Renal pelvis (tissue), 4 donors: Measurements from ENCODE around the gene MS4A15. TPM values are rescaled to one million over a fixed set of nuclear protein-coding genes. Genes with fewer than 3 reads are reported as not detected.
"Not testable (repeated sequence)": the region's sequence is repeated elsewhere in the genome, so short reads cannot be mapped to it uniquely, and the experiment has no call there.

Experiments
- DNase-seq: peaks from one replicate; pipeline ENCODE4 v3.0.0-alpha.2; 2013
- polyA plus RNA-seq, 3 donors: library from polyadenylated mRNA; unstranded; fragments of 120-200 nt; gene quantifications; one replicate each; pipeline ENCODE4 v1.2.1, GENCODE V29; 2013; ENCODE audit not compliant: insufficient read length in 3 of 3

The MS4A15 gene
- polyA plus RNA-seq, 3 donors, result not detected

DNA sequence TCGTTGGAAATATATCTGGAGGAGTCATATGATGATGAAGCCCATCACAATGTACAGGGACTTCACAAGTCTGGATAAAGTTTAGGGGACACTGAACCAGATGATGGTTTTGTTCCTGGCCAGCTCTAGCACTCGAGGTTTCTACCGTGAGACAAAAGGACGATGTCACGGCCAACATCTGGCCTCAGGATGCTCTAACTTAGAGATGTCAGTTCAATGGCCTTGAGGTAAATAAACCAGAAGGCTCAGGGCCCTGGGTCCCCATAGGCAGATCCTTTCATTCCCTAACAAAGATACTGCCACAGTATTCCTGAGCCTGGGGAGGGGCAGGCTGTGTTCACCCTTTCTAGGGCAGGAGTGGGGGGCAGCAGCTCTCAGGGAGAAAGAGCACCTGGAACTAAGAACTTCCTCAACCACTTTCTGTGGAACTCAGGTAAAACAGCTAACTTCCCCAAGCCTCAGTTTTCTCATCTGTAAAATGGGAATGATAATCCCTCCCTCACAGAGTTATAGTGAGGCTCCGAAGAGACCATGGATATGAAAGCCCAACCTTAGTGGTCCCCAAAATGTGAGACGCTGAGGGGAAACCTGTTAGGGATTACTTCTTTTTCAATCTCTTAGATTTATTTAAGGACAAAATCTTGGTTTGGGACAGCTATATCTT lies 46.7 kb downstream of the MS4A15 start:
- no peak for DNase-seq

DNA sequence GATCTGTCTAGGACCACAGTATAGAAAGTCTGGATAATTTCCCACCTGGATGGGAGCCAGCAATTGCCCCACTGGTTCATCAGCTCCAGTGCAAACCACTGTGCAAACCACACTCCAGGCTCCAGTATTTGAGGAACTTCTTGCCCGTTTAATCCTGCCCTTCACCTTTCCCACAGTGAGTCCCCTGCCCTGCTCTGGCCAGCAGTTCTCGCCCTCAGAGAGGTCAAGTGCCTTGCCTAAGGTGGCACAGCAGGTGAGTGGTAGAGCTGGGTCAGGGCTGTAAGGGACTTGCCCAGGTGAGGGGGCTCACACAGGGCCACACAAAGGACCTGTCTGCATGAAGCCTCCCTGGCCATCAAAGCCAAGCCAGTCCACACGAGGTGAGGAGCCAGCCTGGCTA lies 52.6 kb downstream of the MS4A15 start:
- DNase-seq, result no peak

DNA sequence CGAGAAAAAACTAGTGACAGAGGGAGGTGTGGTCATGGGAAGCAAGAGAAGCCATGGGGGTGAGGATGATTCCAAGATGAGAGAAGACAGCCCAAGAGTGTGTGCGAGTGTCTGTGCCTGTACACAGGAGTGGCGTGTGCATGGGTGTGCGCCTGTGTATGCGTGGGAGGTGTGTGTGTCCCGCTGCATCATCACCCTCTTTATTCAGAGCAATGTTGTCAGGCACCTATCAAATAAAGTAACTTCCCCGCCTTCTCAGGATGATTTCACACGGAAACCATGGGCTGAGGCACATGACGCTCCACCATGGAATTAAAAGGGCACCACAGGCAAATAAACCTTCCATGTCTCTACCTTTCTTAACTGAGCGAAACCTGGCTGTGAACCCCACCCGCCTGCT lies 53.0 kb downstream of the MS4A15 start:
- DNase-seq, result no peak

DNA sequence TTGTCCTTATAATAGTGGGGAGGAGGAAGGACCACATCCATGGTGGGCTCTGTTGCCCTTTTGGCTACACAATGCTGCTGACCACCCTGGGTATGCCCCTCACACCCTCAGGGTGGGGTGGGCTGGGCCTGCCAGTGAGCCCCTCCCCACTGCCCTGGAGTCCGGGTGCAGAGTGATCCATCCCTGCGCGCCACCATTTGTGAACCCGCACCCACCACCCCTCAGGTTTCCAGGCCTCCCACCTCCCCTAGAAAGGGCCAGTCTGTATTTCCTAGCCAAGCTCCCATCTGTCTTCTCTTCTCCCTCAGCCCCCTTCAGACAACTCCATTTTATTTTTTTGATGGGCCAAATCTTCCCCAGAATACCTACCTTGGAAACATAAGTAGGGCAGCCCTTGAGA lies 53.5 kb downstream of the MS4A15 start:
- DNase-seq, result no peak

DNA sequence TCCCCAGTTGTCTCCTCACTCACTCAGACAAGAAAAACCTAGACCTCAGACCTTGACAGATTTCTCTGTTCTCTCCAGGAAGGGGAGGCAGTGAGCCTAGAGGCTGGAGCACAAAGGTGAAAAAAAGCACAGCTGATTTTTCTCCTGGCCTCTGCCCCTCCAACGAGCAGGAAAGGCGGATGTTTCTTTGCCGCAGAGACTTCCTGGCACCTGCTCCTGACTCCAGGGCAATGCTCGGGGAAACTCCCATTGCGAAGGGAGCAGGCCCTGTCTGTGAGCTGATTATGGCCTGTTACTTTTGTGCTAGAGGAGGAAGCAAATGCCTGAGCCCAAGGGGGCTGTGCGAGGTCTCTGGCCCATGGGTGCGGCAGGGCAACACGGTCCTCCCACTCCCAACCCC lies 53.9 kb downstream of the MS4A15 start:
- DNase-seq, result no peak

DNA sequence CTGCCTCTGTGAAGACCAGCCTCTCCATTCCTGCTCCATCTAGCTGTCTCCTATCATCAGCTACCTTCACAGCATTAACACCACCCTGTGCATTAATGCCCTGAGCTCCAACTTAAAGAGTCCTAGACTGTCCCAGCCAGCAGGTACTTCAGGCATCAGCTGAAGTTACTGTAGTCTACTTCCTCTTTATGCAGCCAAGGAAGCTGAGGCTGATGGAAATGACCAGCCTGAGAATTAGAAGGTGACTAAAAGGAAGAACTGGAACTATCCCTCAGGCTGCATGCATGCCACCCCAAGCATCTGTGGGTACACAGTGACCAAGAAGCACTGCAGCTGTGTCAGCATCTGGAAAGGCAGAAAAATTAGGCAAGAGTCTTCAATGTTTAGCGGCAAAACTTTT lies 56.7 kb downstream of the MS4A15 start:
- no peak for DNase-seq

DNA sequence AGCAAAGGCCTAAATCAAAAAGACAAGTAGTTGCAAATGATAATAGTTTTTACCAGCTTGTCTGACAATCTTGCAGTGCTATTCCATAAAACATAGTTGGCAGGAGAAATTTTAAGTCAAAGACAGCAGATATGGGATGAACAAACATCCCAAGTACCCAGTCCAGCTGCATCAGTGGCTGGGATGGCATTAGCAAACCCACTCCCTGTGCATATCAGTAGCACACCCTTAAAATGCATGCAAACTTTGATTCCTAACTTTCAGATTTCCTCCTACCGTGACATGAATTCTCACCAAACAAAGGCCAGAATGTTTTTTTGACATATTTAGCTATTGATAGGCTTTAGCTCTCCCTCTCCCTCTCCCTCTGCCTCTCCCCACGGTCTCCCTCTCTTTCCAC lies 57.4 kb downstream of the MS4A15 start:
- no peak for DNase-seq

DNA sequence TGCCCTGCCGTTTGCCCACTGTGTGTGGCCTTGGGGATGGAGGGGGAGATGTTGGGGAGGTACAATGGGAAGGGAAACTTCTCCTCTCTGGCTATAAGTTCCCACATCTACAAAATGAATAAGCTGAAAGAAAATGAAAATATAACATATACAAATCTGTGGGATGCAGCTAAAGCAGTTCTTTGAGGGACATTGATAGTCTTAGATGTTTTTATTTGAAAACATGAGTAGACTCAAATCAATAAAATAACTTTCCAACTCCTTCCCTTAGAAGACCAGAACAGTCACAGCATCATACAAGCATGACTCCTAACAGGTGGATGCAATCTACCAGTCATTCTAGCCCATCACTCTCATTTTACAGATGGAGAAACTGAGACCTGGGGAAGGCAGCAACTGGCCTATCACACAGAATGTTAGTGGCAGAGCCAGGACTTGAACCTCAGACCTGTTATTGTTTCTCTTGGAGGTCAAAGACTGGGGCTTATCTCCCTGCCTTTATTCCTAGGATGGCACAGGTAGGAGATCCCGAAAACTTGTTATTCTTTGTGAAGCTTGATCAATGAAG lies 60.0 kb downstream of the MS4A15 start:
- no peak for DNase-seq

DNA sequence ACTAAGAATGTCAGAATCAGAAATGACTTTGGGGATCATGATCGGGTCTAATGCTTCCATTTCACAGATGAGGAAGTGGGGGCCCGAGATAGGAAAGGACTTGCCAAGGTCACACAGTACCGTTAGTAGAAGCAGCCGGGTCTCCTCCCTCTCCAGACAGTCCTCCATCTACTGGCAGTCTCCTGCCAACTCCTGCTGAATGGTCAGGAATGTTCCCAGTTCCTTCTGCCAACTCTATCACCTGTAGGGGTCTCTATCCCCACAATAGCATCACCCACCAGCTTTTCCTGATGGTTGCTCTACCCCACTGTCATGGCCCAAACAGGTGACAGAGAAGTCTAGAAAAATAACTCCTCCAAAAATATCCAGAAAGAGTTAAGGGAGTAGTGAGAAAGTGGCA lies 61.4 kb downstream of the MS4A15 start:
- DNase-seq, result no peak

DNA sequence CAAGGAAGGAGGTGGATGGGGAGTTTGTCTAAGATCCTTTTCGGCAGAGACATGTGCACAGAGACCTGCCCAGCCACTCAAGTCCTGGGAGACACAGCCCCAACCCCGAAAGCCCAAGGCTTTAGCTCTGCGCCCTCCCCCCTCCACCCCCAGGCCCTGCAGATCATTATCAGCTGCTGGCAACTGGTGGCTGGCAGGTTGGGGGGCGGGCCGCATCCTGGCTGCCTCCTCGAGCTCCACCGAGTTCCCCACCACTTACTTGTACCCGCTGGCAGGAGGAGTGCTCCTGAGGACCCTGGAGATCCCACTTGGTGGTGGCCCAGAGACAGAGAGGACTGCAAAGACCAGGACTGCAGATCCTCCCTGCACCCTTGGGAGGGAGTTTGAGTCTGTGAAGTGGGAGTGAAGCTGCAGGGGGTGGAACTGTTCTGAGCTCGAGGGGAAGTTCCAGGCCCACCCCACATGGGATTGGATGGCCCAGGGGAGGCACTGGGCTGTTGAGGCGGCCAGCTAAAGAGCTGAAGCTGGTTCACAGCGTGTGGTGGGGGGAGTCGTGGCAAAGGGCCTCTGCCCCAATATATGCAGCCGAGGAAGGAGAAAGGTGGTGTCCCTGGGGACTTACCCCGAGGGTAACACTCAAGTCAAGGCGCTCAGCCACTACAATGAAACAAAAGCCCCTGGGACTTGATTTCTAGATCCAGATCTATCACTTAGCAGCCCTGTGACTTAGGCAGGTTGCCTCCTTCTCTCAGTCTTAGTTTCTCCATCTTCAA lies 65.3 kb downstream of the MS4A15 start:
- DNase-seq, result no peak

DNA sequence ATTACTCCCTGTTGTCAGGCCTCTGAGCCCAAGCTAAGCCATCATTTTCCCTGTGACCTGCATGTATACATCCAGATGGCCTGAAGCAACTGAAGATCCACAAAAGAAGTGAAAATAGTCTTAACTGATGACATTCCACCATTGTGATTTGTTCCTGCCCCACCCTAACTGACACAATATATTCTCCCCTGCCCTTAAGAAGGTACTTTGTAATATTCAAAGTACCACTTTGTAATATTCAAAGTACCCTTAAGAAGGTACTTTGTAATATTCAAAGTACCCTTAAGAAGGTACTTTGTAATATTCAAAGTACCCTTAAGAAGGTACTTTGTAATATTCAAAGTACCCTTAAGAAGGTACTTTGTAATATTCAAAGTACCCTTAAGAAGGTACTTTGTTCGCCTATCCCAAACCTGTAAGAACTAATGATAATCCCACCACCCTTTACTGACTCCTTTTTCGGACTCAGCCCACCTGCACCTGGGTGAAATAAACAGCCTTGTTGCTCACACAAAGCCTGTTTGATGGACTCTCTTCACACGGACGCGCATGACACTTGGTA lies 67.2 kb downstream of the MS4A15 start:
- not testable (repeated sequence) for DNase-seq

DNA sequence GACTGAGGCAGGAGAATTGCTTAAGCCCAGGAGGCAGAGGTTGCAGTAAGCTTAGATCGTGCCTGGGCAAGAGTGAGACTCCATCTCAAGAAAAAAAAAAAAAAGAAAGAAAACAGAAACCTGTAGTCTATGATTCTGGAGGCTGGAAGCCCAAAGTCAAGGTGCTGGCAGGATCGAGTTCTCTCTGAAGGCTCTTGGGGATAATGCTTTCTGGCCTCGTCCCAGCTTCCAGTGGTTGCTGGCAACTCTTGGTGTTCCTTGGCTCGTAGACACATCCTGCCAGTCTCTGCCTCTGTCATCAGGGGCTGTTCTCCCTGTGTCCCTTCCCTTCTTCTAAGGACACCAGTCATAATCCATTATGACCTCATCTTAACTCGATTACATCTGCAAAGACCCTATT lies 68.5 kb downstream of the MS4A15 start:
- no peak for DNase-seq

DNA sequence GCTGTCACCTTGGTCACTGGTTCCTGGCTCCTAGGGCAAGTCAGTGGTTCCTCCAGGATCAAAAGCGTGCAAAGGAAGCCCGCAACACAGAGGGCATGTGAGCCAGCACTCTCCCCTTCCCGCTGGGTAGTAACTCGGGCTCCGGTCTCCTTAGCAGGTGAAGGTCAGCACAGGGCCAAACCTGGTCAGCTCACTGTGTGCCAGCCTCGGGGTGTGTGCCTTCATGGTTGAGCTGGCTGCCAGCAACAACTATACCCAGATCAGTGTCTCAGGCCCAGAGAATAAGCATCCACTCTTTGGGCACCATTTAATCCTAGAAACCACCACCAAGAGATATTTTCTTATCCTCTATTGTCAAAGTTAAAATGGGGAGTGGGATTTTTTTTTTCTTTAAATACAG lies 69.1 kb downstream of the MS4A15 start:
- no peak for DNase-seq

Other genes starting within 250 kb of the MS4A15 start
- not detected for gene MS4A13, start 241.5 kb upstream of the MS4A15 start, polyA plus RNA-seq
- gene MS4A8, start 57.3 kb upstream of the MS4A15 start, polyA plus RNA-seq, result under 1 TPM in 1 of 3 donors, not detected in 2; 0.06 TPM
- not detected for gene MS4A18, start 32.1 kb upstream of the MS4A15 start, polyA plus RNA-seq
- under 1 TPM; 0.10 to 0.24 (median 0.12) TPM for gene MS4A10, start 28.5 kb downstream of the MS4A15 start, polyA plus RNA-seq
- 10 to 100 TPM; 20.4 to 24.7 (median 23.5) TPM for gene CCDC86, start 85.2 kb downstream of the MS4A15 start, polyA plus RNA-seq
- under 1 TPM; 0.16 to 0.34 (median 0.24) TPM for gene PTGDR2, start 99.1 kb downstream of the MS4A15 start, polyA plus RNA-seq
- gene ZP1, start 110.7 kb downstream of the MS4A15 start, polyA plus RNA-seq, result under 1 TPM in 2 of 3 donors, not detected in 1; 0.10 to 0.11 TPM
- gene PRPF19, start 149.7 kb downstream of the MS4A15 start, polyA plus RNA-seq, result 100 to 1,000 TPM; 134 to 141 (median 141) TPM
- gene TMEM109, start 157.3 kb downstream of the MS4A15 start, polyA plus RNA-seq, result 100 to 1,000 TPM in 1 of 3 donors, 10 to 100 TPM in 2; 84.4 to 101 (median 89.5) TPM
- 10 to 100 TPM; 70.4 to 97.9 (median 94.0) TPM for gene TMEM132A, start 167.6 kb downstream of the MS4A15 start, polyA plus RNA-seq
- gene SLC15A3, start 195.3 kb downstream of the MS4A15 start, polyA plus RNA-seq, result 10 to 100 TPM; 16.9 to 22.2 (median 18.4) TPM
- gene CD6, start 214.8 kb downstream of the MS4A15 start, polyA plus RNA-seq, result 1 to 10 TPM; 1.1 to 2.5 (median 1.8) TPM